Measurements from ENCODE around the gene HSD17B13. TPM values are rescaled to one million over a fixed set of nuclear protein-coding genes. Genes with fewer than 3 reads are reported as not detected.

Gene HSD17B13
- total RNA-seq, 1 donor from 2014 or later: 4.2 TPM

GRCh38 chr4:87274803-87275202, 47.9 kb downstream of the HSD17B13 start:
- no peak for TF ChIP-seq CTCF (IDR thresholded peaks at IDR 0.05)
- no peaks in the 10 kb centered on the region for H3K9me3 ChIP-seq
- no peaks in the 10 kb centered on the region for H3K4me1 ChIP-seq
- no peak overlapping the region for H3K27ac ChIP-seq
- no peak overlapping the region for H3K4me3 ChIP-seq
- intact Hi-C loops (cut with DNase I): no loop called here
- H3K27me3 ChIP-seq (ENCODE audit: low read depth): no peaks in the 10 kb centered on the region
- no peaks in the 10 kb centered on the region for H3K36me3 ChIP-seq
- no peak for ATAC-seq
- no peak for DNase-seq

- DNase-seq: no peak
- no peak for TF ChIP-seq CTCF (IDR thresholded peaks at IDR 0.05)
- Histone ChIP-seq H3K9me3 (no peaks in the 10 kb centered on the region), H3K36me3 (no peaks in the 10 kb centered on the region), H3K27ac (no peak overlapping the region), H3K4me1 (no peaks in the 10 kb centered on the region), H3K4me3 (no peak overlapping the region), H3K27me3 (ENCODE audit: low read depth) (no peaks in the 10 kb centered on the region)
- no peak for ATAC-seq
- intact Hi-C loops (cut with DNase I): no loop called here
Measured at GRCh38 chr4:87274327-87274726, 48.4 kb downstream of the HSD17B13 start.

GRCh38 chr4:87270825-87271224, 51.9 kb downstream of the HSD17B13 start:
- Histone ChIP-seq H3K27me3 (ENCODE audit: low read depth) (no peaks in the 10 kb centered on the region), H3K9me3 (no peaks in the 10 kb centered on the region), H3K4me3 (no peak overlapping the region), H3K36me3 (no peaks in the 10 kb centered on the region), H3K27ac (no peak overlapping the region), H3K4me1 (no peaks in the 10 kb centered on the region)
- ATAC-seq (no peak), DNase-seq (no peak)
- no peak for TF ChIP-seq CTCF (IDR thresholded peaks at IDR 0.05)
- intact Hi-C loops (cut with DNase I): no loop called here

GRCh38 chr4:87270144-87270543, 52.5 kb downstream of the HSD17B13 start:
- intact Hi-C loops (cut with DNase I): no loop called here
- no peaks in the 10 kb centered on the region for H3K27me3 ChIP-seq (ENCODE audit: low read depth)
- no peak overlapping the region for H3K27ac ChIP-seq
- H3K4me1 ChIP-seq: no peaks in the 10 kb centered on the region
- H3K9me3 ChIP-seq: no peaks in the 10 kb centered on the region
- peak; percentile 50 for TF ChIP-seq CTCF (IDR thresholded peaks at IDR 0.05)
- DNase-seq: no peak
- peak; percentile 46 to 78 for ATAC-seq
- no peaks in the 10 kb centered on the region for H3K36me3 ChIP-seq
- no peak overlapping the region for H3K4me3 ChIP-seq

GRCh38 chr4:87268411-87268810, 54.3 kb downstream of the HSD17B13 start:
- intact Hi-C loops (cut with DNase I): no loop called here

More at GRCh38 chr4:87268411-87268810, 54.3 kb downstream of the HSD17B13 start:
- ATAC-seq (no peak), DNase-seq (no peak)
- H3K4me3 ChIP-seq: no peak overlapping the region
- TF ChIP-seq CTCF (IDR thresholded peaks at IDR 0.05): no peak
- H3K4me1 ChIP-seq: no peaks in the 10 kb centered on the region
- no peaks in the 10 kb centered on the region for H3K27me3 ChIP-seq (ENCODE audit: low read depth)
- H3K36me3 ChIP-seq: no peaks in the 10 kb centered on the region
- H3K9me3 ChIP-seq: no peaks in the 10 kb centered on the region
- no peak overlapping the region for H3K27ac ChIP-seq

Data from lower lobe of right lung (tissue), 2 donors.